ENCODE data around the gene COPS6.

COPS6 gene

GRCh38 chr7:100064162-100064561 is 24.6 kb upstream of the COPS6 start:
- peaks cover 30% of the 10 kb centered on the region for H3K36me3 ChIP-seq (ENCODE audit: insufficient read depth, low read length)
- no peak overlapping the region for H3K4me3 ChIP-seq (ENCODE audit: low read depth in 1 of 2, low read length in 2 of 2)
- no peaks in the 10 kb centered on the region for H3K9me3 ChIP-seq (ENCODE audit: low read length)
- no peak overlapping the region for H3K9ac ChIP-seq (ENCODE audit: low read length)
- no peaks in the 10 kb centered on the region for H3K27me3 ChIP-seq (ENCODE audit: control insufficient read depth in 1 of 2, insufficient read depth in 2 of 2, low read length in 2 of 2)
- no peak overlapping the region for H3K27ac ChIP-seq (ENCODE audit: low read depth, low read length)
- H3K4me1 ChIP-seq (ENCODE audit: insufficient read depth, low read length): peaks cover 15% of the 10 kb centered on the region

DNA sequence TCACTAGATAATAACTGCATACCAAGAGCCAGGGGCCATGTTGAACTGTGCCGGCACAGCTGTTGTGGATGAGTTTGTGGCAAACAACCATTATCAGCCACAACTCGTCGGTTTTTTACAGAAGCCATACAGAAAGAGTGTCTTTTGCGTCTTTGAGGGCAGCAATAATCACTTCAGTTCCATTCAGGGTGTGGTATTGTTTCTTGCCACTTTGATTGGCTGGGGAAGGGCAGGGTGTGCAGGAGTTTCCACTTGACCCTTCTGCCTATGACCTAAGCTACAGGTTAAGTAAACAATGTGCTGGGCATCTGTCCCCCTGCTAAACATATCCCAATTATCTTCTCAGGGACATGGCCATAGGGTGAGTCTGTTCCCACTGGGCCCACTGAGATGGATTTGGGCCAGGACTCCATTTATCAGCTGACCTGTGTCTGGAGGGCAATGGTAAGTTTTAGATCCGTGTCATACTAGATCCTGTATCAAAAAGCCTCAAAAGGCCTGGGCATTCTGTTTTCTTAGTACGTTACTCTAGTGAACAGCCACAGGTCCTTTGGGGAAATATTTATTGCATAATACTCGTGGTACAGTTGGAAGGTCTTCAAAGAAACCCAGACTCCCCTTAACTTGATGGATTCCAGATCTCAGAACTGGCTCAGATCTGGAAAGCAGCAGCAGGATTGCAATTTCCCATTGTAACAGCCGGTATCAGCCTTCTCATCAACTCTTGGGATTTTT is 23.1 kb upstream of the COPS6 start:
- peaks cover 2% of the 10 kb centered on the region for H3K9me3 ChIP-seq (ENCODE audit: low read length)
- peaks cover 38% of the 10 kb centered on the region for H3K36me3 ChIP-seq (ENCODE audit: insufficient read depth, low read length)
- H3K9ac ChIP-seq (ENCODE audit: low read length): no peak overlapping the region
- no peaks in the 10 kb centered on the region for H3K27me3 ChIP-seq (ENCODE audit: control insufficient read depth in 1 of 2, insufficient read depth in 2 of 2, low read length in 2 of 2)
- H3K4me1 ChIP-seq (ENCODE audit: insufficient read depth, low read length): peaks cover 15% of the 10 kb centered on the region
- peak overlapping the region; percentile 75 for H3K27ac ChIP-seq (ENCODE audit: low read depth, low read length)
- no peak overlapping the region for H3K4me3 ChIP-seq (ENCODE audit: low read depth in 1 of 2, low read length in 2 of 2)

DNA sequence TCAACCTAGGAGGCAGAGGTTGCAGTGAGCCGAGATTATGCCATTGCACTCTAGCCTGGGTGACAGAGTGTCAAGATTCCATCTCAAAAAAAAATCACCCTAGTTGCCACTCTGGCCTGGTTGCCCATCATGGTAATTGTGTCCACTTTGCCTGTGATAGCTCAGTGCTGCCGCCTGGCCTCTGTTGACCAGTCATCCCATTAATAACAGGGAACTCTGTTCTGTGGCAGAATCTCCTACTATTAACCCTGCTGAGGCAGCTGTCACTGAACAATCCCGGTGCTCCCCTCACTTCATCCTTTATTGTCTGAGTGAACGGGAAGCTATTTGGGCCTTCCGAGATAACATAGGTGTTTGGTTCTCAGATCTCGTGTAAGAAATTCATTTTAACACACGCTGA is 21.8 kb upstream of the COPS6 start:
- H3K9ac ChIP-seq (ENCODE audit: low read length): no peak overlapping the region
- no peak overlapping the region for H3K27ac ChIP-seq (ENCODE audit: low read depth, low read length)
- peaks cover 15% of the 10 kb centered on the region for H3K4me1 ChIP-seq (ENCODE audit: insufficient read depth, low read length)
- H3K36me3 ChIP-seq (ENCODE audit: insufficient read depth, low read length): peaks cover 40% of the 10 kb centered on the region
- no peak overlapping the region for H3K4me3 ChIP-seq (ENCODE audit: low read depth in 1 of 2, low read length in 2 of 2)
- H3K27me3 ChIP-seq (ENCODE audit: control insufficient read depth in 1 of 2, insufficient read depth in 2 of 2, low read length in 2 of 2): no peaks in the 10 kb centered on the region
- H3K9me3 ChIP-seq (ENCODE audit: low read length): peaks cover 15% of the 10 kb centered on the region

DNA sequence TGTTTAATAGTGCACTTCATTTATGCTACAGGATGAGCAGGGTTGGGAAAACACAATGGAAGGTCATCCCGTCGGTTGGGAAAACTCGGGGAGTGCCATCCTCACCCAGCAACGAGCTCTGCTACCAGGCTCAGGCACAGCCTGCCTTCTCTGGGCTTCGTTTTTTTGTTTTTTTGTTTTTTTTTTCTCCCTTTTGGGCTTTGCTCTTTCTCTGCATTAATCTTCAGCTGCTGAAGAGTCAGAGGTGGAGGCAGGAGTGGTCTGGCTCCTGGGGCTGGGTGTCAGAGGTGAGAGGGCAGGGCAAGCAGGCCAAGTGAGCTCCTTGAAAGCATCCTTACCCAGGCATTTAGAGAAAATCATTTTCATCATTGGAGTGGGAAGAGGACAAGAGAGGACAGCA is 18.8 kb upstream of the COPS6 start:
- Histone ChIP-seq H3K27ac (ENCODE audit: low read depth, low read length) (no peak overlapping the region), H3K27me3 (ENCODE audit: control insufficient read depth in 1 of 2, insufficient read depth in 2 of 2, low read length in 2 of 2) (no peaks in the 10 kb centered on the region), H3K4me3 (ENCODE audit: low read depth in 1 of 2, low read length in 2 of 2) (no peak overlapping the region), H3K9me3 (ENCODE audit: low read length) (peaks cover 17% of the 10 kb centered on the region), H3K36me3 (ENCODE audit: insufficient read depth, low read length) (peaks cover 55% of the 10 kb centered on the region), H3K4me1 (ENCODE audit: insufficient read depth, low read length) (peaks cover 14% of the 10 kb centered on the region), H3K9ac (ENCODE audit: low read length) (no peak overlapping the region)

- Histone ChIP-seq H3K9me3 (ENCODE audit: low read length) (peaks cover 17% of the 10 kb centered on the region), H3K36me3 (ENCODE audit: insufficient read depth, low read length) (peaks cover 66% of the 10 kb centered on the region), H3K27me3 (ENCODE audit: control insufficient read depth in 1 of 2, insufficient read depth in 2 of 2, low read length in 2 of 2) (no peaks in the 10 kb centered on the region), H3K27ac (ENCODE audit: low read depth, low read length) (no peak overlapping the region), H3K4me1 (ENCODE audit: insufficient read depth, low read length) (peaks cover 2% of the 10 kb centered on the region), H3K4me3 (ENCODE audit: low read depth in 1 of 2, low read length in 2 of 2) (peak overlapping the region in 1 of 2 donors; percentile 10), H3K9ac (ENCODE audit: low read length) (no peak overlapping the region)
Measured at GRCh38 chr7:100071018-100071723, 17.6 kb upstream of the COPS6 start.

- peaks cover 17% of the 10 kb centered on the region for H3K9me3 ChIP-seq (ENCODE audit: low read length)
- no peak overlapping the region for H3K9ac ChIP-seq (ENCODE audit: low read length)
- H3K27ac ChIP-seq (ENCODE audit: low read depth, low read length): no peak overlapping the region
- no peak overlapping the region for H3K4me3 ChIP-seq (ENCODE audit: low read depth in 1 of 2, low read length in 2 of 2)
- no peaks in the 10 kb centered on the region for H3K4me1 ChIP-seq (ENCODE audit: insufficient read depth, low read length)
- peaks cover 73% of the 10 kb centered on the region for H3K36me3 ChIP-seq (ENCODE audit: insufficient read depth, low read length)
- H3K27me3 ChIP-seq (ENCODE audit: control insufficient read depth in 1 of 2, insufficient read depth in 2 of 2, low read length in 2 of 2): no peaks in the 10 kb centered on the region
Measured at GRCh38 chr7:100072462-100072861, 16.3 kb upstream of the COPS6 start.

DNA sequence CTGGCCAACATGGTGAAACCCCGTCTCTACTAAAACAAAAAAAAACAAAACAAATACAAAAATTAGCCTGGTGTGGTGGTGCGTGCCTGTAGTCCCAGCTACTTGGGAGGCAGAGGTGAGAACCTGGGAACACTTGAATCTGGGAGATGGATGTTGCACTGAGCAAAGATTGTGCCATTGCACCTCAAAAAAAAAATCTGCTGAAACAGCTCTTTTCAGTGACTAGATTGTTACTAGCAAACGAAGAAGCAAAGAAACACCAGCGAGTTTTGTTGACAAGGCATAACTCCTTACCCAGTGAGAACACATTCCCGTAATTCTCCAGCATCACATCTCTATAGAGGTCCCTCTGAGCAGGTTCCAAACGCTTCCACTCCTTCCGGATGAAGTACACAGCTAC is 13.9 kb upstream of the COPS6 start:
- H3K9ac ChIP-seq (ENCODE audit: low read length): no peak overlapping the region

DNA sequence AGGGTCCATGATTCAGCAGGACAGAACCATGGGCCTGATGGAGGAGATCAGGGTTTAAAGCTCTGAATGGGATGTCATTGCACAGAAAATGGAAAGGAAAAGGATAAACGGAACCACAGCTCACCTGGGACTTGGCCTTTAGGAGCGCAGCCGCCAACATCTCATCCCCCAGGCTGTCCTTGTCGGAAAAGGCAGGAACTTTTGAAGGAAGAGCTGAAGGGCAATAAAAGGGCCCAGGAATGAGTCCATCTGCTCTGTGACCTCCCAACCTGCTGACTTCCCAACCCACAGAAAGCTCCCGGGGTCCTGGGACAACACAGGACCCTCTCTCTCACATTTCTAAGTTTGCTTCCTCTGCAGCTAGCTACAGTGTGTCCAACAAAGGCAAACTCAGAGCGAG is 13.4 kb upstream of the COPS6 start:
- no peak overlapping the region for H3K27ac ChIP-seq (ENCODE audit: low read depth, low read length)
- H3K9me3 ChIP-seq (ENCODE audit: low read length): peaks cover 17% of the 10 kb centered on the region
- H3K36me3 ChIP-seq (ENCODE audit: insufficient read depth, low read length): peaks cover 74% of the 10 kb centered on the region
- H3K4me1 ChIP-seq (ENCODE audit: insufficient read depth, low read length): peaks cover 12% of the 10 kb centered on the region
- no peak overlapping the region for H3K4me3 ChIP-seq (ENCODE audit: low read depth in 1 of 2, low read length in 2 of 2)
- H3K27me3 ChIP-seq (ENCODE audit: control insufficient read depth in 1 of 2, insufficient read depth in 2 of 2, low read length in 2 of 2): no peaks in the 10 kb centered on the region
- no peak overlapping the region for H3K9ac ChIP-seq (ENCODE audit: low read length)

More for the DNA sequence above, 13.9 kb upstream of the COPS6 start:
- peaks cover 17% of the 10 kb centered on the region for H3K9me3 ChIP-seq (ENCODE audit: low read length)
- peaks cover 7% of the 10 kb centered on the region for H3K4me1 ChIP-seq (ENCODE audit: insufficient read depth, low read length)
- no peaks in the 10 kb centered on the region for H3K27me3 ChIP-seq (ENCODE audit: control insufficient read depth in 1 of 2, insufficient read depth in 2 of 2, low read length in 2 of 2)
- peaks cover 80% of the 10 kb centered on the region for H3K36me3 ChIP-seq (ENCODE audit: insufficient read depth, low read length)
- no peak overlapping the region for H3K4me3 ChIP-seq (ENCODE audit: low read depth in 1 of 2, low read length in 2 of 2)
- no peak overlapping the region for H3K27ac ChIP-seq (ENCODE audit: low read depth, low read length)

- Histone ChIP-seq H3K9me3 (ENCODE audit: low read length) (no peaks in the 10 kb centered on the region), H3K4me3 (ENCODE audit: low read depth in 1 of 2, low read length in 2 of 2) (no peak overlapping the region), H3K9ac (ENCODE audit: low read length) (no peak overlapping the region), H3K27me3 (ENCODE audit: control insufficient read depth in 1 of 2, insufficient read depth in 2 of 2, low read length in 2 of 2) (no peaks in the 10 kb centered on the region), H3K36me3 (ENCODE audit: insufficient read depth, low read length) (peaks cover 56% of the 10 kb centered on the region), H3K4me1 (ENCODE audit: insufficient read depth, low read length) (peaks cover 17% of the 10 kb centered on the region), H3K27ac (ENCODE audit: low read depth, low read length) (no peak overlapping the region)
Measured at GRCh38 chr7:100077205-100077604, 11.6 kb upstream of the COPS6 start.

DNA sequence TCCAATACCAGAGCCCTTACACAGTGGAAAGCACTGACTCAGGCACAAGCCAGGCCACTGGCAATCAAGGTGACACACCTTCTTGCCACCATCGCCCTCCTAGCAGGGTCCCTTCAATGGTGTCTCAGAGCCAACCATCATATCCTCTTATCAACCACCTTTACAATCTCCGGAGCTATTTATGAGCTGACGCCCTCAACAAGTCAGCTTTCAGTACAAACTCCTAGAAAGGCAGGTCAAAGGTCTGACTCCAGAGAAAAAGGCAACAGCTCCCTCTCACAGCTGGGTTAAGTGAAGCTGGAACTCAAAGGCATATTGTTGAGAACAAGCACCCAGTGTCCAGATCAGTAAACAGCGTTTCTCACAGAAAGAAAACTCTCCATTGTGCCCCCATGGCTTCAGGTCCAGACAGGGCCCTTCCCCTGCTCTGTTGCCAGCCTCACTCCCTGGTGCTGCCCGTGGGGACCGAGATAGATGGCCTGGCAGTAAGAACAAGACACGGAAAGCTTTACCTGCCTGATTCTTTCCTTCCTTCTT is 9.7 kb upstream of the COPS6 start:
- no peak overlapping the region for H3K9ac ChIP-seq (ENCODE audit: low read length)
- H3K27ac ChIP-seq (ENCODE audit: low read depth, low read length): no peak overlapping the region
- H3K27me3 ChIP-seq (ENCODE audit: control insufficient read depth in 1 of 2, insufficient read depth in 2 of 2, low read length in 2 of 2): no peaks in the 10 kb centered on the region
- H3K4me3 ChIP-seq (ENCODE audit: low read depth in 1 of 2, low read length in 2 of 2): no peak overlapping the region
- peaks cover 37% of the 10 kb centered on the region for H3K36me3 ChIP-seq (ENCODE audit: insufficient read depth, low read length)
- peaks cover 17% of the 10 kb centered on the region for H3K4me1 ChIP-seq (ENCODE audit: insufficient read depth, low read length)
- H3K9me3 ChIP-seq (ENCODE audit: low read length): no peaks in the 10 kb centered on the region

- Histone ChIP-seq H3K4me1 (ENCODE audit: insufficient read depth, low read length) (peaks cover 23% of the 10 kb centered on the region), H3K27ac (ENCODE audit: low read depth, low read length) (peak overlapping the region; percentile 81), H3K9ac (ENCODE audit: low read length) (peak overlapping the region; percentile 89), H3K27me3 (ENCODE audit: control insufficient read depth in 1 of 2, insufficient read depth in 2 of 2, low read length in 2 of 2) (no peaks in the 10 kb centered on the region), H3K4me3 (ENCODE audit: low read depth in 1 of 2, low read length in 2 of 2) (peak overlapping the region; percentile 81 to 95), H3K36me3 (ENCODE audit: insufficient read depth, low read length) (peaks cover 18% of the 10 kb centered on the region), H3K9me3 (ENCODE audit: low read length) (no peaks in the 10 kb centered on the region)
Measured at GRCh38 chr7:100080907-100081534, 7.7 kb upstream of the COPS6 start.
